Measurements from ENCODE around the gene TSSK3. TPM values are rescaled to one million over a fixed set of nuclear protein-coding genes. Genes with fewer than 3 reads are reported as not detected.

TSSK3 gene
- total and polyA plus RNA-seq, 2 experiments from 2014 or later, result not detected

DNA sequence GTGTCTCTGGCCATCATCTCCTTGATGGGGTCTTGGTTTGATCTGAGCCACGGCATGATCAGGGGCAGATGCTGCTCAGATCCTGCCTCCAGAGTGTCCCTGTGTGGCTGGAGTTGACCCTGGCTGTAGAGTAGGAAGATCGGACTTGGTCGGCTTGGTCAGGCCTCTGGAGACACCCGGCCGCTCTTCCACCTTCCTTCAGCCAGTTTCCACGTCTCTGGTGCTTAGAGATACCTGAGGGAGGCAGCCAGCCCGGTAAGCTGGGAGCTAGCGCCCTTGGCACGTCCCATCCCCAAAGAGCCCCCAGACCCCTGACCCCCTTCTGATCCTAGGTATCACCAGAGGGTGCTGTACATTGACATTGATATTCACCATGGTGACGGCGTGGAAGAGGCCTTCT, 35.1 kb upstream of the TSSK3 start (continued):
- TF ChIP-seq NANOG (IDR thresholded peaks at IDR 0.05; ENCODE audit: borderline replicate concordance), result no peak
- no peak for TF ChIP-seq ZNF114 (CRISPR knock-in tag; IDR thresholded peaks at IDR 0.05)
- TF ChIP-seq, protein P1, sequence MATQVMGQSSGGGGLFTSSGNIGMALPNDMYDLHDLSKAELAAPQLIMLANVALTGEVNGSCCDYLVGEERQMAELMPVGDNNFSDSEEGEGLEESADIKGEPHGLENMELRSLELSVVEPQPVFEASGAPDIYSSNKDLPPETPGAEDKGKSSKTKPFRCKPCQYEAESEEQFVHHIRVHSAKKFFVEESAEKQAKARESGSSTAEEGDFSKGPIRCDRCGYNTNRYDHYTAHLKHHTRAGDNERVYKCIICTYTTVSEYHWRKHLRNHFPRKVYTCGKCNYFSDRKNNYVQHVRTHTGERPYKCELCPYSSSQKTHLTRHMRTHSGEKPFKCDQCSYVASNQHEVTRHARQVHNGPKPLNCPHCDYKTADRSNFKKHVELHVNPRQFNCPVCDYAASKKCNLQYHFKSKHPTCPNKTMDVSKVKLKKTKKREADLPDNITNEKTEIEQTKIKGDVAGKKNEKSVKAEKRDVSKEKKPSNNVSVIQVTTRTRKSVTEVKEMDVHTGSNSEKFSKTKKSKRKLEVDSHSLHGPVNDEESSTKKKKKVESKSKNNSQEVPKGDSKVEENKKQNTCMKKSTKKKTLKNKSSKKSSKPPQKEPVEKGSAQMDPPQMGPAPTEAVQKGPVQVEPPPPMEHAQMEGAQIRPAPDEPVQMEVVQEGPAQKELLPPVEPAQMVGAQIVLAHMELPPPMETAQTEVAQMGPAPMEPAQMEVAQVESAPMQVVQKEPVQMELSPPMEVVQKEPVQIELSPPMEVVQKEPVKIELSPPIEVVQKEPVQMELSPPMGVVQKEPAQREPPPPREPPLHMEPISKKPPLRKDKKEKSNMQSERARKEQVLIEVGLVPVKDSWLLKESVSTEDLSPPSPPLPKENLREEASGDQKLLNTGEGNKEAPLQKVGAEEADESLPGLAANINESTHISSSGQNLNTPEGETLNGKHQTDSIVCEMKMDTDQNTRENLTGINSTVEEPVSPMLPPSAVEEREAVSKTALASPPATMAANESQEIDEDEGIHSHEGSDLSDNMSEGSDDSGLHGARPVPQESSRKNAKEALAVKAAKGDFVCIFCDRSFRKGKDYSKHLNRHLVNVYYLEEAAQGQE (IDR thresholded peaks at IDR 0.05; ENCODE audit: unreplicated experiment), result no peak
- no peak for TF ChIP-seq EZH2 (IDR thresholded peaks at IDR 0.05; ENCODE audit: low read depth, unreplicated experiment)

DNA sequence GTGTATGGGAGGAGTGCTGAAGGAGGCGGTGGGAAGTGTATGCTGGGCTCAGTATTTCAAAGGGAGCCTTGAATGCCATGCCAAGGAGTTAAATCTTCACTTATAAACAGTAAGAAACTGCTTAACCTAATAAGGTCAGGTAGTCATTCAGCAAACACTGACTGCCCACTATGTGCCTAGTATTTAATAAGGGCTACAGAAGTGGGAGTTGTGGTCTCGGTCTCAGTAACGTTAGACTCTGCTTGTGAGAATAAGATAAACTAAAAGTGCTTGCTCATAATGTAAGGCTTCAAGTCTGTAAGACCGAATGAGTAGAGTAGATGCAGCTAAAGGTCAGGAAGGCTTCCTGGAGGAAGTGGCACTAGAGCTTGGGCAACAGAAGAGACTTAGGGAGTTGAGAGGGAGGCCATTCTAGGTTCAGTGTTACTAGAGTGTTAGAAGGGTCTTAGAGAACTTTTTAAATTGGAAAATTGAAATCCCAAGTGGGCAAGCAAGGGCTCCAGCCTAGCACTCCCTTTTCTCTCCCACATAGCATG, 32.3 kb upstream of the TSSK3 start:
- Mint-ChIP-seq H3K9me3 (peaks cover 4% of the 10 kb centered on the region; the same call in 2 of the 3 replicates), H3K36me3 (ENCODE audit: low read depth) (peaks cover 87% of the 10 kb centered on the region), H3K4me1 (peaks cover 32% of the 10 kb centered on the region), H3K27ac (no peak overlapping the region), H3K27me3 (ENCODE audit: insufficient read depth, low read depth, poor library complexity) (peaks cover 37% of the 10 kb centered on the region), H3K4me3 (no peak overlapping the region)
- Histone ChIP-seq H3K27me3 (ENCODE audit: insufficient read depth) (no peaks in the 10 kb centered on the region), H4K20me1 (replicated peaks; ENCODE audit: insufficient read depth) (peaks cover 40% of the 10 kb centered on the region), H3K4me3 (no peak overlapping the region), H3F3A (replicated peaks; ENCODE audit: low read depth) (peaks cover 35% of the 10 kb centered on the region), H3K36me3 (ENCODE audit: insufficient read depth) (peaks cover 9% of the 10 kb centered on the region), H3K79me2 (replicated peaks; ENCODE audit: insufficient read depth) (peaks cover 14% of the 10 kb centered on the region), H3K4me2 (no peak overlapping the region), H3K9me2 (ENCODE audit: insufficient read depth) (no peaks in the 10 kb centered on the region), H3K27ac (ENCODE audit: low read depth) (no peak overlapping the region), H2AFZ (no peak overlapping the region), H3K4me1 (ENCODE audit: insufficient read depth) (peaks cover 26% of the 10 kb centered on the region)
- TF ChIP-seq ZNF331 (CRISPR knock-in tag; IDR thresholded peaks at IDR 0.05; ENCODE audit: low read depth), result no peak
- TF ChIP-seq, protein P1 (IDR thresholded peaks at IDR 0.05; ENCODE audit: unreplicated experiment), result no peak
- TF ChIP-seq ZNF114 (CRISPR knock-in tag; IDR thresholded peaks at IDR 0.05), result no peak
- no peak for TF ChIP-seq POLR2AphosphoS5 (IDR thresholded peaks at IDR 0.05; ENCODE audit: low read depth)
- TF ChIP-seq NANOG (IDR thresholded peaks at IDR 0.05; ENCODE audit: borderline replicate concordance), result no peak
- no peak for TF ChIP-seq EZH2 (IDR thresholded peaks at IDR 0.05; ENCODE audit: low read depth, unreplicated experiment)
- TF ChIP-seq CREB1 (CRISPR knock-in tag; IDR thresholded peaks at IDR 0.05; ENCODE audit: low read depth), result no peak
- no peak for TF ChIP-seq EZH2phosphoT487 (IDR thresholded peaks at IDR 0.05; ENCODE audit: unreplicated experiment)
- TF ChIP-seq, protein P2, sequence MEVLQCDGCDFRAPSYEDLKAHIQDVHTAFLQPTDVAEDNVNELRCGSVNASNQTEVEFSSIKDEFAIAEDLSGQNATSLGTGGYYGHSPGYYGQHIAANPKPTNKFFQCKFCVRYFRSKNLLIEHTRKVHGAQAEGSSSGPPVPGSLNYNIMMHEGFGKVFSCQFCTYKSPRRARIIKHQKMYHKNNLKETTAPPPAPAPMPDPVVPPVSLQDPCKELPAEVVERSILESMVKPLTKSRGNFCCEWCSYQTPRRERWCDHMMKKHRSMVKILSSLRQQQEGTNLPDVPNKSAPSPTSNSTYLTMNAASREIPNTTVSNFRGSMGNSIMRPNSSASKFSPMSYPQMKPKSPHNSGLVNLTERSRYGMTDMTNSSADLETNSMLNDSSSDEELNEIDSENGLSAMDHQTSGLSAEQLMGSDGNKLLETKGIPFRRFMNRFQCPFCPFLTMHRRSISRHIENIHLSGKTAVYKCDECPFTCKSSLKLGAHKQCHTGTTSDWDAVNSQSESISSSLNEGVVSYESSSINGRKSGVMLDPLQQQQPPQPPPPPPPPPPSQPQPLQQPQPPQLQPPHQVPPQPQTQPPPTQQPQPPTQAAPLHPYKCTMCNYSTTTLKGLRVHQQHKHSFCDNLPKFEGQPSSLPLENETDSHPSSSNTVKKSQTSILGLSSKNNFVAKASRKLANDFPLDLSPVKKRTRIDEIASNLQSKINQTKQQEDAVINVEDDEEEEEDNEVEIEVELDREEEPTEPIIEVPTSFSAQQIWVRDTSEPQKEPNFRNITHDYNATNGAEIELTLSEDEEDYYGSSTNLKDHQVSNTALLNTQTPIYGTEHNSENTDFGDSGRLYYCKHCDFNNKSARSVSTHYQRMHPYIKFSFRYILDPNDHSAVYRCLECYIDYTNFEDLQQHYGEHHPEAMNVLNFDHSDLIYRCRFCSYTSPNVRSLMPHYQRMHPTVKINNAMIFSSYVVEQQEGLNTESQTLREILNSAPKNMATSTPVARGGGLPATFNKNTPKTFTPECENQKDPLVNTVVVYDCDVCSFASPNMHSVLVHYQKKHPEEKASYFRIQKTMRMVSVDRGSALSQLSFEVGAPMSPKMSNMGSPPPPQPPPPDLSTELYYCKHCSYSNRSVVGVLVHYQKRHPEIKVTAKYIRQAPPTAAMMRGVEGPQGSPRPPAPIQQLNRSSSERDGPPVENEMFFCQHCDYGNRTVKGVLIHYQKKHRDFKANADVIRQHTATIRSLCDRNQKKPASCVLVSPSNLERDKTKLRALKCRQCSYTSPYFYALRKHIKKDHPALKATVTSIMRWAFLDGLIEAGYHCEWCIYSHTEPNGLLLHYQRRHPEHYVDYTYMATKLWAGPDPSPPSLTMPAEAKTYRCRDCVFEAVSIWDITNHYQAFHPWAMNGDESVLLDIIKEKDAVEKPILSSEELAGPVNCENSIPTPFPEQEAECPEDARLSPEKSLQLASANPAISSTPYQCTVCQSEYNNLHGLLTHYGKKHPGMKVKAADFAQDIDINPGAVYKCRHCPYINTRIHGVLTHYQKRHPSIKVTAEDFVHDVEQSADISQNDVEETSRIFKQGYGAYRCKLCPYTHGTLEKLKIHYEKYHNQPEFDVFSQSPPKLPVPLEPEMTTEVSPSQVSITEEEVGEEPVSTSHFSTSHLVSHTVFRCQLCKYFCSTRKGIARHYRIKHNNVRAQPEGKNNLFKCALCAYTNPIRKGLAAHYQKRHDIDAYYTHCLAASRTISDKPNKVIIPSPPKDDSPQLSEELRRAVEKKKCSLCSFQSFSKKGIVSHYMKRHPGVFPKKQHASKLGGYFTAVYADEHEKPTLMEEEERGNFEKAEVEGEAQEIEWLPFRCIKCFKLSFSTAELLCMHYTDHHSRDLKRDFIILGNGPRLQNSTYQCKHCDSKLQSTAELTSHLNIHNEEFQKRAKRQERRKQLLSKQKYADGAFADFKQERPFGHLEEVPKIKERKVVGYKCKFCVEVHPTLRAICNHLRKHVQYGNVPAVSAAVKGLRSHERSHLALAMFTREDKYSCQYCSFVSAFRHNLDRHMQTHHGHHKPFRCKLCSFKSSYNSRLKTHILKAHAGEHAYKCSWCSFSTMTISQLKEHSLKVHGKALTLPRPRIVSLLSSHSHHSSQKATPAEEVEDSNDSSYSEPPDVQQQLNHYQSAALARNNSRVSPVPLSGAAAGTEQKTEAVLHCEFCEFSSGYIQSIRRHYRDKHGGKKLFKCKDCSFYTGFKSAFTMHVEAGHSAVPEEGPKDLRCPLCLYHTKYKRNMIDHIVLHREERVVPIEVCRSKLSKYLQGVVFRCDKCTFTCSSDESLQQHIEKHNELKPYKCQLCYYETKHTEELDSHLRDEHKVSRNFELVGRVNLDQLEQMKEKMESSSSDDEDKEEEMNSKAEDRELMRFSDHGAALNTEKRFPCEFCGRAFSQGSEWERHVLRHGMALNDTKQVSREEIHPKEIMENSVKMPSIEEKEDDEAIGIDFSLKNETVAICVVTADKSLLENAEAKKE (CRISPR knock-in tag; IDR thresholded peaks at IDR 0.05), result no peak
- TF ChIP-seq, protein P3, sequence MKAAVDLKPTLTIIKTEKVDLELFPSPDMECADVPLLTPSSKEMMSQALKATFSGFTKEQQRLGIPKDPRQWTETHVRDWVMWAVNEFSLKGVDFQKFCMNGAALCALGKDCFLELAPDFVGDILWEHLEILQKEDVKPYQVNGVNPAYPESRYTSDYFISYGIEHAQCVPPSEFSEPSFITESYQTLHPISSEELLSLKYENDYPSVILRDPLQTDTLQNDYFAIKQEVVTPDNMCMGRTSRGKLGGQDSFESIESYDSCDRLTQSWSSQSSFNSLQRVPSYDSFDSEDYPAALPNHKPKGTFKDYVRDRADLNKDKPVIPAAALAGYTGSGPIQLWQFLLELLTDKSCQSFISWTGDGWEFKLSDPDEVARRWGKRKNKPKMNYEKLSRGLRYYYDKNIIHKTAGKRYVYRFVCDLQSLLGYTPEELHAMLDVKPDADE (IDR thresholded peaks at IDR 0.05), result no peak
- ATAC-seq (no peak), DNase-seq (ENCODE audit: low spot score) (no peak)
